ENCODE data around the gene MRGPRX4. TPM values are rescaled to one million over a fixed set of nuclear protein-coding genes. Genes with fewer than 3 reads are reported as not detected.

MRGPRX4 gene
- total RNA-seq, 1 experiment from 2014 or later = not detected

DNA sequence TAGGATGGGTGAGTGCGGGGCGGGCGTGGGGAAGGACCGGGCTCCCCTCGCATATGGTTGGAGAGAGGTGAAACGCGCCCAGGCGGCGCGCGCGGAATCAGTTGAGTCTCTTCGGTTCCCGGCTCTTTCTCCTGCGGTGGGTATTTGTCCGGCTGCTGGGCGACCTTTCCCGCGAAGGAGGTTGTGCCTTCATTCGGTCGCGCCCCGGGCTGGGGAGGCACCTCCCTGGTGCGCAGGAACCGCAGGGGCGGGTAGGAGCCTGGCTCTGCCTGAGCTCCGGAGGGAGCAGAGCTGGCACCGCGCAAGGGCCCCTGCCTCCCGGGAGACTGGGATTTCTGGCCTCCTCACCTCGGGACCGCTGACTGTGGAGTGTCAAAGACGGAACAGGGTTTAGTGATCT, 36.4 kb downstream of the MRGPRX4 start:
- DNase-seq (ENCODE audit: low read depth) = no peak

DNA sequence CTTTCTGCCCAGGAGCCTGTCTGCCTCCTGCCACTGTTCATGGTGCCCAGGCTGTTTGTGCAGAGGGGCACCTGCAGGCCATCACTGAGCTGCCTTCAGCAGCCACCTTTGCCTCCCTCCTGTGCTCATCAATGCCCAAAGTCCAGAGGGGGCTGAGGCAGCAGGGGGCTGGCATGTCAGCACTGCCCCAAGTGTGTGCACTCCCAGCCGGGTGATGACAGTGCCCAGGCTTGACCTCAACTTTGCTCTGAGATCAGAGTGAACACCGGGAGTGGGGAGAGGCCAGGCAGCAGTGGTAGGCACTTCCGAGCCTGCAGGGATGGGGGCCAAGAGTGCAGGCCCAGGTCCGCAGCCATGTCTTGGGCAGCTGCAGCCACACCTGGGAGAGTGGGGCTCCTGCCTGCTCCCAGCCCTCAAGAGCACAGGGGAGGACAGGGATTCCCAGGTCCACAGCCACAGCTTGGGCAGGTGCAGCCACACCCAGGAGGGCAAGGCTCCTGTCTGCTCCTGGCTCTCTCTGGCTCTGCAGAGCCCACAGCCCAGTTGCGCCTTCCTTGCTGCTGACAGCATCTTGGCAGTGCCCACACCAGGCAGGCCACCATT, 48.7 kb downstream of the MRGPRX4 start:
- DNase-seq (ENCODE audit: low read depth) = no peak

DNA sequence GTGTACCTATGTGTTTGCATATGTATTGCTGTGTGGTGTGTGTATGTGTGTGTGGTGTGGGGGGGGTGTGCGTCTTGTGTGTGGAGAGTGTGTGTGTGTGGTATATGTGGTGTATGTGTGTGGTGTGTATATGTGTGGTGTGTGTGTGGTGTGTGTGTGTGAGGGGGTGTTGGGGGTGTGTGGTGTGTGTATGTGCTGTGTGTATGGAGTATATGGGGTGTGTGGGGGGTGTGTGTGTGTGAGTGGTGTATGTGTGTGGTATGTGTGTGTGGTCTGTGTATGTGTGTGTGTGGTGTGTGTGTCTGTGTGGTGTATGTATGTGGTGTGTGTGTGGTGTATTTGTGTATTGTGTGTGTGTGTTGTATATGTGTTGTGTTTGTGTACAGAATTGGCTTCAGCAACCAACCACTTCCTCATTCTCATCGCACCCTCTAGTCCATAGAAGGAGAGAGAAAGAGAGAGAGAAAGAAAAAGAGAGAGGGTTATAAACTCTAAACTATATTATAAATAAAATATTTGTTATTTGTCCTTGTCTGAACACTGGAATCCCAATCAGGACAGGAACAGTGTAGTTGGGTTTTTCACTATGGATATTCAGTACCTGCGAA, 50.3 kb downstream of the MRGPRX4 start:
- DNase-seq (ENCODE audit: low read depth) = no peak

Other genes starting within 250 kb of the MRGPRX4 start
- gene SERGEF, start 159.8 kb upstream of the MRGPRX4 start, total RNA-seq (2014; rRNA removed; shearing (Covaris generic)) = 28.5 and 32.2 TPM in 2 replicates
- gene TPH1, start 126.6 kb upstream of the MRGPRX4 start, total RNA-seq (2014; rRNA removed; shearing (Covaris generic)) = 0.64 TPM in 1 of 2 replicates, not detected in the other
- 23.7 and 35.6 TPM in 2 replicates for gene SAAL1, start 66.8 kb upstream of the MRGPRX4 start, total RNA-seq (2014; rRNA removed; shearing (Covaris generic))
- gene MRGPRX3, start 40.3 kb upstream of the MRGPRX4 start, total RNA-seq (2014; rRNA removed; shearing (Covaris generic)) = not detected in 2 replicates
- not detected in 2 replicates for gene SAA4, start 64.0 kb downstream of the MRGPRX4 start, total RNA-seq (2014; rRNA removed; shearing (Covaris generic))
- gene SAA2, start 75.8 kb downstream of the MRGPRX4 start, total RNA-seq (2014; rRNA removed; shearing (Covaris generic)) = 0.47 and 3.3 TPM in 2 replicates
- 0.57 and 3.0 TPM in 2 replicates for gene SAA1, start 93.4 kb downstream of the MRGPRX4 start, total RNA-seq (2014; rRNA removed; shearing (Covaris generic))
- gene HPS5, start 149.3 kb downstream of the MRGPRX4 start, total RNA-seq (2014; rRNA removed; shearing (Covaris generic)) = 18.8 and 30.0 TPM in 2 replicates
- gene GTF2H1, start 149.7 kb downstream of the MRGPRX4 start, total RNA-seq (2014; rRNA removed; shearing (Covaris generic)) = 56.0 and 75.4 TPM in 2 replicates
- 1,651 and 2,272 TPM in 2 replicates for gene LDHA, start 221.7 kb downstream of the MRGPRX4 start, total RNA-seq (2014; rRNA removed; shearing (Covaris generic))
- gene LDHC, start 239.5 kb downstream of the MRGPRX4 start, total RNA-seq (2014; rRNA removed; shearing (Covaris generic)) = not detected in 2 replicates

Data from M059J (cell line).